A673 (cell line): ENCODE results near the gene LMTK2.

Experiments used
- EZH2 ChIP-seq: fragments of 200-600 bp; sonication (generic); IDR thresholded peaks from 2 replicates; pipeline ENCODE4 v1.6.1; 2017; ENCODE audit warnings: borderline replicate concordance, low read depth, mild to moderate bottlenecking, mixed read lengths, antibody characterized with exemption, low read length; ENCODE audit not compliant: poor library complexity, severe bottlenecking
- TF ChIP-seq, protein P1 (sequence below): fragments of 300-800, 200-600 bp; sonication (generic); conservative IDR thresholded peaks from 2 replicates; pipeline ENCODE4 v1.5.1; 2017; ENCODE audit warnings: low read depth, mild to moderate bottlenecking, antibody characterized with exemption, low read length, moderate library complexity, mixed read lengths

DNA sequence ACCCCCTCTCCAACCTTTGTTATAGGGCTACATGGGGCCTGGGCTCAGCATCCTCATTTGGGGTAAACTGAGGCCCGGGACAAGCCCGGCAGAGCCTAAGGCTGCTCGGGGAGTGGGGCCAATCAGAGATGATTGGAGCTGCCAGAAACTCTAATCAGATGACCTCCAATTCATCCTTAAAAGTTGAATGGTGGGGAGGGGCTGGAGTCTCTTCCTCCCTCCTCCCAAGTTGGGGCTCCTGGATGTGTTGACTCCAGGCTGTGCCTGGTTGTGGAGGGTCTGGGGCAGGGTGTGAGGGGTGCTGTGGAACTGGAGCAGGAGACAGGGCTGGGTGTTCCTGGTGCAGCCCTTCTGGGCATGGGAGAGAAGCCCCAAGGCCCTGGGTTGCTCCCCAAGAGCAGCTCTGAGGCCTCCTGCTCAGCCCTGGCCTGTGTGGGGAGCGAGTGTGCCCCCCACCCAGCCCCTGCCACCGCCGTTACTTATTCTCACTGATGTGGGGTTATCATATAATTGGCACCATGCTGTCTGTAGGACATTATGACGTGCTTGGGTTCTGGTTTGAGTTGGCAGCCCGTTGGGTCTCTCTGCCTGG, 106.7 kb downstream of the LMTK2 start:
- TF ChIP-seq, protein P1, sequence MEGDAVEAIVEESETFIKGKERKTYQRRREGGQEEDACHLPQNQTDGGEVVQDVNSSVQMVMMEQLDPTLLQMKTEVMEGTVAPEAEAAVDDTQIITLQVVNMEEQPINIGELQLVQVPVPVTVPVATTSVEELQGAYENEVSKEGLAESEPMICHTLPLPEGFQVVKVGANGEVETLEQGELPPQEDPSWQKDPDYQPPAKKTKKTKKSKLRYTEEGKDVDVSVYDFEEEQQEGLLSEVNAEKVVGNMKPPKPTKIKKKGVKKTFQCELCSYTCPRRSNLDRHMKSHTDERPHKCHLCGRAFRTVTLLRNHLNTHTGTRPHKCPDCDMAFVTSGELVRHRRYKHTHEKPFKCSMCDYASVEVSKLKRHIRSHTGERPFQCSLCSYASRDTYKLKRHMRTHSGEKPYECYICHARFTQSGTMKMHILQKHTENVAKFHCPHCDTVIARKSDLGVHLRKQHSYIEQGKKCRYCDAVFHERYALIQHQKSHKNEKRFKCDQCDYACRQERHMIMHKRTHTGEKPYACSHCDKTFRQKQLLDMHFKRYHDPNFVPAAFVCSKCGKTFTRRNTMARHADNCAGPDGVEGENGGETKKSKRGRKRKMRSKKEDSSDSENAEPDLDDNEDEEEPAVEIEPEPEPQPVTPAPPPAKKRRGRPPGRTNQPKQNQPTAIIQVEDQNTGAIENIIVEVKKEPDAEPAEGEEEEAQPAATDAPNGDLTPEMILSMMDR: no peak
- no peak for TF ChIP-seq EZH2
